Activated T-cell treated with anti-CD3 and anti-CD28 coated beads, Interleukin-2, amount 50 U/mL, for 4 hours (primary cell): ENCODE measurements around the gene SLC9A3. TPM values are rescaled to one million over a fixed set of nuclear protein-coding genes. Genes with fewer than 3 reads are reported as not detected.

Experiments
- ATAC-seq, 2 donors: fragments of 200-7000 bp; cut with Tn5 transposase; one replicate each; pipeline ENCODE4 v1.10.0; 2021
- DNase-seq: peaks from one replicate; pipeline ENCODE4 v3.0.0-alpha.2; 2020
- H3K27me3 Mint-ChIP-seq: one replicate; pipeline ENCODE4 v1.8.0; 2021; ENCODE audit warnings: low read depth, mixed read lengths
- H3K36me3 Mint-ChIP-seq: one replicate; pipeline ENCODE4 v1.8.0; 2022; ENCODE audit warnings: mixed read lengths; ENCODE audit not compliant: insufficient read depth
- H3K4me1 Mint-ChIP-seq: one replicate; pipeline ENCODE4 v1.8.0; 2021; ENCODE audit warnings: low read depth, mixed read lengths
- H3K4me3 Mint-ChIP-seq: one replicate; pipeline ENCODE4 v1.8.0; 2021; ENCODE audit warnings: mild to moderate bottlenecking, moderate library complexity, mixed read lengths
- H3K9me3 Mint-ChIP-seq: one replicate; pipeline ENCODE4 v1.8.0; 2021; ENCODE audit warnings: mixed read lengths
- total RNA-seq, 3 donors: library from RNA; stranded (reverse); gene quantifications; one replicate each; pipeline ENCODE4 v1.2.1, GENCODE V29; 2021

The SLC9A3 gene
- total RNA-seq, 3 donors from 2014 or later, result 3.4 to 4.9 (median 3.5) TPM

DNA sequence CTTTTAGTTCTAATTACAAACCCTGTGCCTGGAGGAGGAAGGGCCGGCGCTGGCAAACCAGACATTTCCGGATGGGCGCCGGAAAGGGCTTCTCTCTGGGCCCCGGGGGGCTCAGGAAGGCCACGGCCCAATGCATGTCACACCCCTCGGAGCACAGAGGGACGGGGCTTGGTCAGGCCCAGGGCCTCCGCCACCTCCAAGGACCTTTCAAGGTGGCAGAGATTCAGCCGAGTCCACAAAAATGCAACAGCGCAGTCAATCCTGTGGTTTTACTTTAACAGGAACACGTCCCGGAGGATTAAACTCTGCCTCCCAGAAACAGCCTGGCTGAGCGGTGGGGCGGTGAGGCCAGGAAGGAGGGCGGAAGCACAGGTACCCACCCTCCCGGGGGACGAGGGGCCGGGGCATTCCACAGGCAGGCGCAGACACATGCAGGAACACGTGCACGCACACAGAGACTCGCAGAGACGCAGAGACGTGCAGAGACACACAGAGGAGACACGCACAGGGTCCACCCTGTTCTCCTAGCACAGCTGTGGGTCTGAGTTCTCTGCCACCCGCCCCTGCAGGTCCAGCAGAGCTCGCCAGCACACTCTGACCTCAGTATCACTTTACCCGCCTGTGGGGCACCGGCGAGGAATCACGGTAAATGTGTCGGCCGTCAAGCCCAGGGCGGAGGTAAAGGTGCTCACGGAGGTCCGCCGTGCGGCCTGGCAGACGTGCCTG lies 23.0 kb downstream of the SLC9A3 start:
- DNase-seq (no peak), ATAC-seq (no peak)
- H3K27me3 Mint-ChIP-seq, result peaks cover 38% of the 10 kb centered on the region
- no peaks in the 10 kb centered on the region for H3K9me3 Mint-ChIP-seq
- H3K36me3 Mint-ChIP-seq, result no peaks in the 10 kb centered on the region
- H3K4me1 Mint-ChIP-seq, result peaks cover 2% of the 10 kb centered on the region
- H3K4me3 Mint-ChIP-seq, result no peak overlapping the region

DNA sequence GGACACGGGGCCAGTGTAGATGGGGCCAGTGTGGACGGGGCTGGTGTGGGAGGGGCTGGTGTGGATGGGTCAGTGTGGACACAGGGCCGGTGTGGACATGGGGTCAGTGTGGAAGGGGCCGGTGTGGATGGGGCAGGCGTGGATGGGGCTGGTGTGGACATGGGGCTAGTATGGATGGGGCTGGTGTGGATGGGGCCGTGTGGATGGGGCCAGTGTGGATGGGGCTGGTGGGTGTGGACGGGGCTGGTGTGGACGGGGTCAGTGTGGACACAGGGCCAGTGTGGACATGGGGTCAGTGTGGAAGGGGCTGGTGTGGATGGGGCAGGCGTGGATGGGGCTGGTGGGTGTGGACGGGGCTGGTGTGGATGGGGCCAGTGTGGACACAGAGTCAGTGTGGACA lies 23.8 kb downstream of the SLC9A3 start:
- Mint-ChIP-seq H3K4me3 (no peak overlapping the region), H3K9me3 (no peaks in the 10 kb centered on the region), H3K4me1 (peaks cover 2% of the 10 kb centered on the region), H3K36me3 (no peaks in the 10 kb centered on the region), H3K27me3 (peaks cover 38% of the 10 kb centered on the region)
- DNase-seq, result no peak
- ATAC-seq, result no peak

DNA sequence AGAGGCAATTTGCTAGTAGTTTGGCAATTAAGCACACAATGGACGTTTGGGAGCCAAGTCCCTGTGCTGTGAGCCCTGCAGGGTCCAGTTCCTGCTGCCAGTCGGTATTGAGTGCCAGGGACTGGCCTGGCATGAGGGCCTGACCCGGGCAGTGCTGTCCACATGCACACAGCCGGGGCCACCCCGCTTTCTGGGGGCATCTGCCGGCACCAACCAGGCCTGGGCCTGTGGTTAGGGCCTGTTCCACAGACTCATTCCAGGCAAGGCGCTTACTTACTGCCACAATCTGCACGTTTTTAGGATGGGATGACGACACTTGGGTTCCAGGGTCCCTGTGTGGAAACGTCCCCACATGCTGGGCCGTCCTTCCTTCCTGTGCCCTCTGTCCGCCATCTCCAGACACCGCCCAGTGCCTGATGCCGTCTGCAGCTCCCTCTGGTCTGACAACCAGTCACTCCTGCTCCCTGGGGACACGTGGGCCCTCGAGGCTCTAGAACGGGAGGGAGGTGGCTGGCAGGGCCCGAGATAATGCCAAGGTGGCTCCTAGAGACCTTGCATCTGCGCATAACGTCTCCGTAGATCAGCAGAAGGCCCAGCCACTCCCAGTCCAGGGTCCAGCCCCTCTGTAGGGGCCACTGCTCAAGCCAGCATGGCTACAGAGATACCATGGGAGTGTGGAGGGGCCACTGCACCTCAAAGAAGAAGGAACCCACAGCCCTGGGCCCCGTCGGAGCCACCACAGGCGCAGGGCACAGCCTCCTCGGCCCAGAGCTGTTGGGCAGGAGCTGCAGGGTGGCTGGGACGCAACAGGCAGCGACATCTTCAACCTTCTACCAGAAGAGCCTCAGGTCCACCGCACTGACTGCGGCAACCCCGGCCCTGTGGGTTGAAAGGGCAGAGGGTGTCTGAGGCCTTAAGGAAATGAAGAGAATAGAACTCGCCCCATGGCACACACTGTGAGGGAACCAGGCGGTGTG lies 24.7 kb downstream of the SLC9A3 start:
- ATAC-seq (no peak), DNase-seq (no peak)
- Mint-ChIP-seq H3K36me3 (no peaks in the 10 kb centered on the region), H3K4me3 (no peak overlapping the region), H3K9me3 (no peaks in the 10 kb centered on the region), H3K27me3 (peaks cover 38% of the 10 kb centered on the region), H3K4me1 (peaks cover 2% of the 10 kb centered on the region)

DNA sequence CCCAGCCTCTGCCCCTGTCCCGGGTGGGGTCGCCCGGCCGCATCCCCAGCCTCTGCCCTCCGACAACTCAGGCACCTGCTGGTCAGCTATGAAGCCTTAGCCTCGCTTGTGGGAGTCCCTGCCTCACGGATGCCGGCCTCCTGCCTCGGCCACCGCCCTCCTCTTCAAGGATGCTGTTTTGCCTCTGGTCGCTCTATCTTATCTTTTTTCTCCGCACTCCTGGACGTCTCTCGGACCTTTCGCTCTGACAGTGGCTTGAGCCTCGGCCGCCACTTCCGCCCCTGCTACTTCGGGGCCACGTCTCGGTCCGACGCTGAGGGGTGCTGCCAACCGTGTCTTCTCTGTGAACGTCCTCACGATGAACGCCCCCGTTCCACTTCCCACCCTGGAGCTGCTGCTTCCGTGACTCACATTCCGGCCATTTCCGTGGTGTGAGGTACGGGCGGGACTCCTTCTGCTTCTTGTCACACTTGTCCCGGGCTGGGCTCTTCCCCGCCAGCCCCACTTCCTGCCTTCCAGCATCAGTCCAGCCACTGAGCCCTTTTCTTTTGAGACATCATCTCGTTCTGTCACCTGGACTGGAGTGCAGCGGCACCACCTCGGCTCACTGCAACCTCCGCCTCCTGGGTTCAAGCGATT lies 26.3 kb downstream of the SLC9A3 start:
- no peak for ATAC-seq
- Mint-ChIP-seq H3K27me3 (peaks cover 33% of the 10 kb centered on the region), H3K36me3 (no peaks in the 10 kb centered on the region), H3K4me3 (no peak overlapping the region), H3K4me1 (peaks cover 2% of the 10 kb centered on the region), H3K9me3 (no peaks in the 10 kb centered on the region)
- DNase-seq, result no peak

DNA sequence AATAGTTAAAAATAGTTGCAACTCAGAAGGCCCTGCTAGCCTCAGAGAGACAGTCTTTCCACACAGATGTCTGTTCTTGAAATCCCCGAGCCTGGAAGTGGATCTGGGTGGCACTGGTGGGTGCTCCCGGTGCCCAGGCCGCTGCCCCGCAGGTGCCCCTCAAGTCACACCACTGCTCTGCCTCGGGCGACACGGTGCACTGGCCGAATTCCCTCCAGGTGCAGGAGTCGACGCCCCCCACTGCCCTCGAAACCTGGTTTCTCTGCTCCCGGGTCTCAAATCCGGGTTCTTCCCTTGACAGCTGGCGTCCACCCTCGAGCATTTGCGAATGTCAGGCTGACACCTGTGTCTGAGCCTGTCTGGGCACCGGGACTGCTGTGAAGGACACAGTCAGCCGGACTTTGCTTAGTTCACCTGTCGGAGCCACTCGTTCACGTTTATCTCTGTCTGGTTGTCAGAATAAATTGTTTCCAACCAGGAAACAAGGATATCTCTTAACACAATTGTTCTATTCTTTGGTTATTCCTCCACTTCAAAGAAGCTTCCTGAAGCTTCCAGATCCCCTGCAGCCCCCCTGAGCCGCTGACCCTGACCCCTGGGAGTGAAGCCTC lies 27.1 kb downstream of the SLC9A3 start:
- DNase-seq, result no peak
- Mint-ChIP-seq H3K4me3 (no peak overlapping the region), H3K9me3 (no peaks in the 10 kb centered on the region), H3K27me3 (peaks cover 31% of the 10 kb centered on the region), H3K4me1 (peaks cover 2% of the 10 kb centered on the region), H3K36me3 (no peaks in the 10 kb centered on the region)
- no peak for ATAC-seq

DNA sequence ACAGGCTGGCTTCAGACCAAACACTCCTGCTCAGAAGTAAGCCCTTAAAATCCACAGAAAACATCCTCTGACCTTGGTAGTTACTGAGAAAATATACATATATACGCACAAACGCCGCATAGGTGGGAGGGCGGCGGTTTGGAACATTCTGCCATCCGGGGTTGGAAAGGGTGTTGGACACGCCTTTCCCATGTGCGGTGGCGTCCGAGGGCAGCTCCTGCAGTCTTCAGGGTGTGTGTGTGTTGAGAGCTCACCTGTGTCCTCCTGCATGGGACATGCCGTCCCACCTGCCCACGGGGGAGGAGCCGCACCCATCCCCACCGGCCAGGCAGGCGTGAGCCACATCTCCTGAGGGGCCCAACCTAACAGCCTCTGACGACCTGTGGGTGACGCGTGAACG lies 28.2 kb downstream of the SLC9A3 start:
- ATAC-seq, result no peak
- Mint-ChIP-seq H3K36me3 (no peaks in the 10 kb centered on the region), H3K27me3 (peaks cover 26% of the 10 kb centered on the region), H3K9me3 (no peaks in the 10 kb centered on the region), H3K4me3 (no peak overlapping the region), H3K4me1 (no peaks in the 10 kb centered on the region)
- DNase-seq, result no peak

DNA sequence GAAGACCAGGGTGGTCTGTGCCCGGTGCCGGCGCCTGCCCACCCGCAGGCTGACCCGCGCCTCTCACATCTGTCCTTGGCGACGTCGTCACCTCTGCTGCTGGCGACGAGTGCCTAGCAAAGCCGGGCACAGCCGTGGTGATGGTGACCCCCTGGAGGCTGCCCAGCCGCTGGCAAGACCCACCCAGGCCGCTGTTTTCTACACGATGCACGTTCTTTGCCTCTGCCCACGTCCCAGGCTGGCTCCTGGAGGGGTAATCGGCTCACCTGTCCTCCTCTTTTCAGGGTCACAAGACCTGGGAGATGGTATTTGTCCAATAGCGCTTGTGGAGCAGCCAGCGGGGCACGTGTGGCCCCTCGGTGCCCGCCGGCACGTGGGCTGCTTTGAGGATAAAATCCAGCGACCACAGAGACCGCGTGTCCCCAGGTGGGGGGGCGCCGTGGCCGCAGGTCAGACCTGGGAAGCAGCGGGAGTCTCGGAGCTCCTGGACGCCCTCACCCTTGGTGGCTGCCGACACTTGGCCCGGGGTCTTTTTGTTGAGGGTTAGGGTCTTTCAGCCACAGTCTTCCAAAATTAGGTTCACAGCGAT lies 29.5 kb downstream of the SLC9A3 start:
- Mint-ChIP-seq H3K27me3 (peaks cover 17% of the 10 kb centered on the region), H3K4me3 (no peak overlapping the region), H3K4me1 (no peaks in the 10 kb centered on the region), H3K9me3 (no peaks in the 10 kb centered on the region), H3K36me3 (no peaks in the 10 kb centered on the region)
- DNase-seq, result no peak
- no peak for ATAC-seq

DNA sequence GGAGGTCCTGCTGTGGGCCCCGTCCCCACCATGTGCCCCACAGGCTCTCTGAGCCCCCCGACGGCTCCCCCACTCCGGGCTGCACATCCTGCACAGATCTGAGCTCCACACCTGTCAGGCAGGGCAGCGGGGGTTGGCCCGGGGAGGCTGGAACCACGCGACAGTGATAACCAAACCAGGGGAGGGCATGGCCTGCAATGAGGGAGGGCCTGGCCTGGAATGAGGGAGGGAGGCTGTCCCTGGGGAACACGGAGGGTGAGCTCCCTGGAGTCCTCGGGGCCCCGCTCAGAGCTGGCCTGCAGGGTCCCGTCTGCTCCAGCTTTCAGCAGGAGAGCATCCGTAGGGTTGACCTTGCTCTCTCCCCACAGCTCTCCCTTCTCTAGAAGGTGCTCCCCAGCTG lies 30.5 kb downstream of the SLC9A3 start:
- no peak for ATAC-seq
- H3K9me3 Mint-ChIP-seq, result no peaks in the 10 kb centered on the region

DNA sequence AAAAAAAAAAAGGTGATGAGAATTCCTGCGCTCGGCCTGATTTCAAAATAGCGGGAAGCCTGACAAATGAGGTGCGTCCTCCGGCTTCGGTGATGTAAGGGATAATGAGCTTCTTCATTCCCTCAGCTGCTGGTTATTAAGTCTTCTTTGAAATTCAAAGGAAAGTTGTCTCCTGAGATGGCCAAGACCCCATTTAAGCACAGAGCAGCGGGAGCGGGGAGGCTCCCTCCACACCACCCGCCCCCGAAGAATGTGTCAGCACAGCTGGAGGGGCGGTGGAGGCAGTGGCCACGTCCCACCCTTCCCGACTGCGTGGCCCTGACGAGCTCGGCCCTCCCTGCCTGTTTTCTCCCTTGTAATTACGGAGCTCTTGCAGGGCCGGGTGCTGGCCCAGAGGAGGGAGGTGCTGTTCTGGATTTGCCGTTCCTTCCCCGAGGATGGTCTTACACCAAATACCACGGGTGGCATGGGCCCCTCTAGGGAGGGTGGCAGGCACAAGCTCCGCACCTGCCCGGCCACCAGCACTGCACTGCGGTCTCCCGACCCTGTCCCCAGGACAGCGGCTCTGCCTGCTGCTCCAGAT lies 31.0 kb downstream of the SLC9A3 start:
- H3K4me1 Mint-ChIP-seq, result no peaks in the 10 kb centered on the region
- H3K36me3 Mint-ChIP-seq, result no peaks in the 10 kb centered on the region
- no peak for ATAC-seq

More for the DNA sequence above, 30.5 kb downstream of the SLC9A3 start:
- Mint-ChIP-seq H3K27me3 (peaks cover 12% of the 10 kb centered on the region), H3K4me1 (no peaks in the 10 kb centered on the region), H3K4me3 (no peak overlapping the region), H3K36me3 (no peaks in the 10 kb centered on the region)
- DNase-seq, result no peak

DNA sequence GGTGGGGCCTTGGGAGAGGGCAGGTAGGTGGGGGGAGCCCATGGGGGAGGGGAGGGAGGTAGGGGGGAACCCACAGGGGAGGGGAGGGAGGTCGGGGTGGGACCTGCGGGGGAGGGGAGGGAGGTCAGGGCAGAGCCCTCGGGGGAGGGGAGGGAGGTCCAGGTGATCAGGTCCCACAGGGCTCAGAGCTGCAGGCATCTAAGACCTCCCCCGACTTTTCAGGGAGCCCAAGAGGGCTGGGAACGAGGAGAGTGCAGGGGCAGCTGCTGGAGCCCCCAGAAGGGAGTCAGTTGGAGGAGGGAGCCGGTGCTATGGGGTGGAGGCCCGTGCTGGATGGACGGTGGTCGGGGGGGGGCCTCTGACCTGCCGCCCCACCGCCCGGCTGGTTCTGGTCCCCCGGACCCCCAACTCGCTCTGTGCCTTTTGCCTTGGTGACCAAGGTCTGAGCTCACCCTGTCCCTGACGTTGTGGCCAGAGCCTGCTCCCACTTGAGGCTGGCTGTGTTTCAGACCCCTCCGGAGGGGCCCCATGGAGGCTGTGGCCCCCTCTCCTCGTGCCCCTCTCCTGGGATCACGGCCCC lies 31.8 kb downstream of the SLC9A3 start:
- Mint-ChIP-seq H3K4me3 (no peak overlapping the region), H3K36me3 (no peaks in the 10 kb centered on the region), H3K4me1 (no peaks in the 10 kb centered on the region), H3K27me3 (peaks cover 6% of the 10 kb centered on the region), H3K9me3 (no peaks in the 10 kb centered on the region)
- DNase-seq (no peak), ATAC-seq (no peak)

More for the DNA sequence above, 31.0 kb downstream of the SLC9A3 start:
- peaks cover 11% of the 10 kb centered on the region for H3K27me3 Mint-ChIP-seq
- no peak overlapping the region for H3K4me3 Mint-ChIP-seq
- H3K9me3 Mint-ChIP-seq, result no peaks in the 10 kb centered on the region
- DNase-seq, result no peak

DNA sequence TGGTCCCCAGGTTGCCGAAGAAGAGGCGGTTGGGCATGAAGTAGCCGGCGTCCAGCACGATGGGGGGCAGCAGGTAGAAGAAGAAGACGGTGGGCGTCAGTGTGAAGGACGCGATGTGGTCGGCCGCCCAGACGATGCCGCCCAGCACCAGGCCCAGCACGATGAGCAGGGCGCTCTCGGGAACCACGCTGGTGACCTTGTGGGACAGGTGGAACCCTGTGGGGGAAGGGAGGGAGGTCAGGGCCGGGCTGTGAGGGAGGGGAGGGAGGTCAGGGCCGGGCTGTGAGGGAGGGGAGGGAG lies 32.4 kb downstream of the SLC9A3 start:
- Mint-ChIP-seq H3K4me3 (no peak overlapping the region), H3K36me3 (no peaks in the 10 kb centered on the region), H3K9me3 (no peaks in the 10 kb centered on the region), H3K27me3 (peaks cover 1% of the 10 kb centered on the region), H3K4me1 (no peaks in the 10 kb centered on the region)
- ATAC-seq, result no peak
- no peak for DNase-seq

DNA sequence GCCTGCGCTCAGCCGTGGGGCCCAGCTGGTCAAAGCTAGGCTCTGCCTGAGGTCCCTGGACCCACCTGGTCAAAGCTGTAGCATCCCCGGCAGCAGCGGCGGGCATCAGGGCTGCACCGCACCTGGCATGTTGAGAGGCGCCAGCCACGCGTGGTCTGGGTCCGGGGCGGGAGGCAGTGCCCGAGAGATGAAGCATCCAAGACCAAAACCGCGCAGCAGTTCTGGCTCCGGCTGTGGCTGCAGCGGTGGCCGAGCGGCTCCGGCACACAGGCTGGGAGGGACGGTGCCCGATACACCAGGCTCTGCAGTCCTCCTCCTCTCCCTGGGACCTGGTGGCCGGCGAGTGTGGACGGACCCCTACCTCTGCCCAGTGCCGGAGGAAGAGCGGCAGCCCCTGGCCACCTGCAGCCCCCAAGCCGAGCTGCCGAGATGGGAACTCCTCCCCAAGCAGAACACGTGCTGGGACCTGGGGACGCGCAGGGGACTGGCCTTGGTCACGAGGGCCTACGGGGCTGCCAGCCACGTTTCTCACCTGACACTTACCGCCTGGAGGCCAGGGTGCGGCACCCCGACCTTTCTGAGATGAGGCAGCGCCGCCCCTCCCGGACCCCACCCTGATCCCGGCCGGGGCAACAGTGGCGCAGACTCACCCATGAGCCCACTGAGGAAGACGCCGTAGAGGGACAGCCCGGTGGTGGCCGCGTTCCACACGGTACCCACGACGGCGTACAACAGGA lies 33.0 kb downstream of the SLC9A3 start:
- DNase-seq (no peak), ATAC-seq (no peak)
- no peak overlapping the region for H3K4me3 Mint-ChIP-seq
- H3K4me1 Mint-ChIP-seq, result peaks cover 2% of the 10 kb centered on the region
- no peaks in the 10 kb centered on the region for H3K36me3 Mint-ChIP-seq
- no peaks in the 10 kb centered on the region for H3K9me3 Mint-ChIP-seq
- peaks cover 1% of the 10 kb centered on the region for H3K27me3 Mint-ChIP-seq
